Stimulated activated naive CD8-positive, alpha-beta T cell treated with anti-CD3 and anti-CD28 coated beads, Interleukin-15, amount 100 ng/mL, for 72 hours (primary cell): ENCODE results near the gene TMEM271.
A peak's percentile ranks its signal among the peaks of the same experiment; 100 is the strongest.
"Not testable (repeated sequence)": the region's sequence is repeated elsewhere in the genome, so short reads cannot be mapped to it uniquely, and the experiment has no call there.

ENCODE experiments used
- ATAC-seq: fragments of 150-1000 bp; cut with Tn5 transposase; 2 replicates; pipeline ENCODE4 v1.10.0; 2021; ENCODE audit warnings: mild to moderate bottlenecking, moderate library complexity
- DNase-seq, 2 donors: peaks; one replicate each; pipeline ENCODE4 v3.0.0; 2021 to 2022
- H3K27ac Mint-ChIP-seq, 2 donors: one replicate each; pipeline ENCODE4 v1.8.0; 2022; ENCODE audit warnings: mild to moderate bottlenecking in 2 of 2, mixed read lengths in 2 of 2, moderate library complexity in 2 of 2
- H3K27me3 Mint-ChIP-seq: one replicate; pipeline ENCODE4 v1.8.0; 2022; ENCODE audit warnings: mixed read lengths
- H3K4me1 Mint-ChIP-seq: one replicate; pipeline ENCODE4 v1.8.0; 2022; ENCODE audit warnings: mild to moderate bottlenecking, mixed read lengths
- H3K4me3 Mint-ChIP-seq, 2 donors: one replicate each; pipeline ENCODE4 v1.8.0; 2022; ENCODE audit warnings: mild to moderate bottlenecking in 2 of 2, mixed read lengths in 2 of 2, moderate library complexity in 1 of 2
- H3K9me3 Mint-ChIP-seq, 2 donors: one replicate each; pipeline ENCODE4 v1.8.0; 2022; ENCODE audit warnings: mixed read lengths in 2 of 2

TMEM271 gene

DNA sequence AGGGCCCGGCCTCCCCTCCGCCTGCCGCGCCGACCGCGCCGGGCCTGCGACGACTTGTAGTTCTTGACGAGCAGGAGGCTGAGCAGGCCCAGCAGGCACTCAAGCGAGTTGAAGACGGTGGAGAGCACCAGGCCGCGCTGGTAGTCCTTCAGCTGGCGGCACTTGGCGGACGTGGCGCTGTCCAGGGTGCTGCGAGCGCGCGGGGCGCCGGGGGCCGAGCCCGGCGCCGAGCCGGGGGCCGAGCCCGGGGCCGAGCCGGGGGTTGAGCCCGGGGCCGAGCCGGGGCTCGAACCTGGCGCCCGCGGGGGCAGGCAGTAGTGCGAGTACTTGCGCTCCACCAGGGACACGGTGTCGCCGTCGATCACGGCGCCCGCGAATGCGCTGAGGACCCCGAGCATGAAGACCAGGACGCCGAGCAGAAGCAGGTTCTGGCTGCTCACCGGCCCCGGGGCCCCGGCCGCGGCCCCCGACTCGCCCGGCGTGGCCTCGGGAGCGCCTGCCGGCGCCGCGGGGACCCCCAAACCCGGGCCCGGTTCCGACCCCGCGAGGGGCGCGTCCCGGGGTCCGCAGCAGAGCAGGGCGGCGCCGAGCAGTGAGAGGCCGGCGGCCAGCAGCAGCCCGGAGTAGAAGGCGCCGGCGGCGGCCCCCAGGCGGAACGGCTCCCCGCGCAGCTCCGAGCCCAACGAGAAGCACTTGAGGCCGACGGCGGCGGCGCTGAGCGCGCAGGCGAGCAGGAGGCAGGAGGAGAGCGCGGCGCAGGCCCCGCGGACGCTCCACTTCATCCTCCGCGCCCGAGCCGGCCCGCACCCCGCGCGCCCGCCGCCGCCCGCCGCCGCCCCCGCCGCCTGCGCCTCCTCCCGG is 584 bp downstream of the TMEM271 start:
- ATAC-seq = peak; percentile 24
- Mint-ChIP-seq H3K27me3 (peaks cover 84% of the 10 kb centered on the region), H3K9me3 (no peaks in the 10 kb centered on the region), H3K4me1 (peaks cover 24% of the 10 kb centered on the region), H3K4me3 (no peak overlapping the region), H3K27ac (no peak overlapping the region)
- DNase-seq = peak in 1 of 2 donors; percentile 17

DNA sequence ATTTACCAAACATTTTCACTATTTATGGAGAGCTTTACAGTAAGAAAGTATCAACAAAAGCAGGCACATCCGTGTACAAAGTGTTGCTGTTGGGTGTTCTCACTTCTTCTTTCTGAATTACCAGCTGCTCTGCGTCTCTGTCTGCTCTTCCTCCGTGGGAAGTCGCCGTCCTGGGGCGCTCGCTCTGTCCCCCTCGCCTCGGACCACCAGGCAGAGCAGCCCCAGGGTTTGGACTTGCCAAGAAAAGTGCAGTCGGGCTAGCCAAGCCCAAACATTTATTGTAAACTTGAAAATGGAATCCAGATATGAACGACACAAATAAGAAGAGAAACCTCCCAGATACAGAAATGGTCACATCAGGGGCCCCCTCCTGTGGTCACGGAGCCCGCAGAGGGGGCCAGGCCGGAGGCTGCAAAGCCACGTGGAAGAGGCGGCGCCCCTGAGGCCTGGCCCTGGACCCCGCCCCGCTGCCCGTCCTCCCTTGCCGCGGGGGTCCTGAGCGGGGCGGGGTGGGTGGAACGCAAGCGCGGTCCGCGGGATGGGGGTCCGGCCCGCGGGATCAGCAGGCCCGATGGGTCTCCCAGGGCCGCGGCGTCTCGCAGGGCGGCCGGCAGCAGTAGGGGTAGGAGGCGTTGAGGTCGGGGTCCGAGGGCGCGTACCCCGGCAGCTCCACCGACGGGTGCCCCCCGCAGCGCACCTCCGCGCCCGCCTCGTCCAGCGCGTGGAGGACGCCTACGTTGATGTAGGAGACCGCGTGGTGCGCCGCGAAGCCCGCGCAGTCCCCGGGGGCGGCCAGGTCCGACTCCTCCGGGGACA is 1.5 kb downstream of the TMEM271 start:
- Mint-ChIP-seq H3K9me3 (no peaks in the 10 kb centered on the region), H3K4me3 (peak overlapping the region; percentile 56), H3K4me1 (peaks cover 24% of the 10 kb centered on the region), H3K27me3 (peaks cover 75% of the 10 kb centered on the region), H3K27ac (no peak overlapping the region)
- no peak for DNase-seq
- no peak for ATAC-seq

- ATAC-seq (no peak), DNase-seq (no peak)
- no peak overlapping the region for H3K4me3 Mint-ChIP-seq
- H3K4me1 Mint-ChIP-seq = peaks cover 16% of the 10 kb centered on the region
- H3K27me3 Mint-ChIP-seq = peaks cover 71% of the 10 kb centered on the region
- H3K9me3 Mint-ChIP-seq = no peaks in the 10 kb centered on the region
- H3K27ac Mint-ChIP-seq = no peak overlapping the region
Measured at GRCh38 chr4:573122-573892, 2.8 kb downstream of the TMEM271 start.

DNA sequence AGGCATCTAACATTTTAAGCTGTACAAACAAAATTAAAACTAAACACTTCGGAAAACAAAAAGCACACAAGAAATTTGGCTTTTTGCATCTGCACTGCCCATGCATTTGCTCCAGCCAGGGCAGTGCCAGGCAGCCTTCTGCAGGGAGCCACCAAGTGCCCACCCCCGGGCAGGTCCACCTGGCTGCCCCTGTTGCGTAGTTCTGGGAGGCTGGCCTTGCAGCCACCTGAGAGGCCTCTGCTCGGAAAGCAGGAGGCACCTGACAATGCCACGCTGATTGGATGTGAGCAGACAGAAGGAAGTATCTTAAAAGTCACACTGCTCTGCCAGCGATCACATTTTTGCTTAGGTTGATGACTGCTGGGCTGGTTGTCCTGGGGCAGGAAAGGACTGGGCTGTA is 3.5 kb downstream of the TMEM271 start:
- ATAC-seq = no peak
- Mint-ChIP-seq H3K27ac (no peak overlapping the region), H3K9me3 (no peaks in the 10 kb centered on the region)

DNA sequence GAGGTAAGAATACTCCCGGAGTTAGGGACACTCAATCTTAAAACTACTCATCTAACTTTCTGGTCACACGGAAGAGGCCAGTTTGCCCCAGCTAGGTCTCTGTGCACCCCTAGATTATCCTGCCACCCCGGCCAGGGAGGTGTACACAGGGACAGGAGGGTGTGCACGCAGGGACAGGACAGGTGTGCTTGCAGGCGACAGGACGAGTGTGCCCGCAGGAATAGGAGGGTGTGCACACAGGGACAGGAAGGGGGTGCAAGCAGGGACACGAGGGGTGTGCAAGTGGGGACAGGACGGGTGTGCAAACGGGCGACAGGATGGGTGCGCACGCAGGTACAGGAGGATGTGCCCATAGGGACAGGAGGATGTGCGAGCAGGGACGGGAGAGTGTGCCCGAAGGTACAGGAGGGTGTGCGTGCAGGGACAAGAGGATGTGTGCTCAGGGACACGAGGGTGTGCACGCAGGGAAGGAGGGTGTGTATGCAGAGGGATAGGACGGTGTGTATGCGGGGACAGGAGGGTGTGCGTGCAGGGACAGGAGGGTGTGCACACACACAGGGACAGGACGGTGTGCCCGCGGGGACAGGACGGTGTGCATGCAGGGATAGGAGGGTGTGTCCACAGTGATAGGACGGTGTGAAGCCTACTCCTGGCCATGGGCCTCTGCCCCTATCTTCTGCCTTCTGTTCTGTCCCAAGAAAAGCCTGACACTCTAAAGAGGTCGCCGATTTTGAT is 4.1 kb downstream of the TMEM271 start:
- Mint-ChIP-seq H3K9me3 (no peaks in the 10 kb centered on the region), H3K4me3 (no peak overlapping the region), H3K27ac (no peak overlapping the region), H3K27me3 (peaks cover 66% of the 10 kb centered on the region), H3K4me1 (peaks cover 4% of the 10 kb centered on the region)
- ATAC-seq (peak; percentile 29), DNase-seq (no peak)

More for the DNA sequence above, 3.5 kb downstream of the TMEM271 start:
- Mint-ChIP-seq H3K4me3 (no peak overlapping the region), H3K4me1 (peaks cover 10% of the 10 kb centered on the region), H3K27me3 (peaks cover 71% of the 10 kb centered on the region)
- no peak for DNase-seq

- Mint-ChIP-seq H3K27ac (no peak overlapping the region), H3K9me3 (peaks cover 0 to 1% of the 10 kb centered on the region in 2 donors), H3K4me1 (no peaks in the 10 kb centered on the region), H3K4me3 (no peak overlapping the region), H3K27me3 (peaks cover 58% of the 10 kb centered on the region)
- ATAC-seq = no peak
- no peak for DNase-seq
Measured at GRCh38 chr4:570754-571153, 5.3 kb downstream of the TMEM271 start.

- no peak for ATAC-seq
- Mint-ChIP-seq H3K4me3 (no peak overlapping the region), H3K27ac (no peak overlapping the region), H3K27me3 (peaks cover 58% of the 10 kb centered on the region), H3K4me1 (no peaks in the 10 kb centered on the region), H3K9me3 (peaks cover 5 to 8% of the 10 kb centered on the region in 2 donors)
- no peak for DNase-seq
Measured at GRCh38 chr4:569958-570667, 6.0 kb downstream of the TMEM271 start.

- no peak for ATAC-seq
- Mint-ChIP-seq H3K9me3 (peaks cover 5 to 19% of the 10 kb centered on the region in 2 donors), H3K27me3 (peaks cover 50% of the 10 kb centered on the region)
Measured at GRCh38 chr4:568962-569361, 7.1 kb downstream of the TMEM271 start.

DNA sequence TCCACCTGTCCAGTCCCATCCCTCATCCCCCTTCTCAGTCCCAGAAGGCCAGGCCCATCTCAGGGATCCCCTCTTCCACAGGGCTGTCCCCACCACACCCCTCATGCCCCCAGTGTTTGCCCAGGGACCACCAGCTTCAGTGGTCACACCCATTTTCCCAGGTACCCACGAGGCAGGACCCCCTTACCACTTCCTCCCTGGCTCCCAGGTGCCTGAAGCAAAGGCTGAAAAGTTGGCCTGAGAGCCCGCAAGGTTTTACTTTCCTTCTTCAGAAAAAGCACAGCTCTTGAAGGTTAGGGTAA is 7.8 kb downstream of the TMEM271 start:
- no peak overlapping the region for H3K4me3 Mint-ChIP-seq
- H3K27me3 Mint-ChIP-seq = peaks cover 43% of the 10 kb centered on the region
- H3K9me3 Mint-ChIP-seq = peaks cover 11 to 26% of the 10 kb centered on the region in 2 donors
- DNase-seq (no peak), ATAC-seq (no peak)
- H3K4me1 Mint-ChIP-seq = no peaks in the 10 kb centered on the region
- no peak overlapping the region for H3K27ac Mint-ChIP-seq

More at GRCh38 chr4:568962-569361, 7.1 kb downstream of the TMEM271 start:
- Mint-ChIP-seq H3K4me1 (no peaks in the 10 kb centered on the region), H3K27ac (no peak overlapping the region), H3K4me3 (no peak overlapping the region)
- DNase-seq = no peak

- Mint-ChIP-seq H3K4me3 (no peak overlapping the region), H3K27me3 (peaks cover 37% of the 10 kb centered on the region), H3K4me1 (no peaks in the 10 kb centered on the region), H3K9me3 (peaks cover 16 to 32% of the 10 kb centered on the region in 2 donors), H3K27ac (no peak overlapping the region)
- DNase-seq (no peak), ATAC-seq (no peak)
Measured at GRCh38 chr4:567457-568350, 8.4 kb downstream of the TMEM271 start.

DNA sequence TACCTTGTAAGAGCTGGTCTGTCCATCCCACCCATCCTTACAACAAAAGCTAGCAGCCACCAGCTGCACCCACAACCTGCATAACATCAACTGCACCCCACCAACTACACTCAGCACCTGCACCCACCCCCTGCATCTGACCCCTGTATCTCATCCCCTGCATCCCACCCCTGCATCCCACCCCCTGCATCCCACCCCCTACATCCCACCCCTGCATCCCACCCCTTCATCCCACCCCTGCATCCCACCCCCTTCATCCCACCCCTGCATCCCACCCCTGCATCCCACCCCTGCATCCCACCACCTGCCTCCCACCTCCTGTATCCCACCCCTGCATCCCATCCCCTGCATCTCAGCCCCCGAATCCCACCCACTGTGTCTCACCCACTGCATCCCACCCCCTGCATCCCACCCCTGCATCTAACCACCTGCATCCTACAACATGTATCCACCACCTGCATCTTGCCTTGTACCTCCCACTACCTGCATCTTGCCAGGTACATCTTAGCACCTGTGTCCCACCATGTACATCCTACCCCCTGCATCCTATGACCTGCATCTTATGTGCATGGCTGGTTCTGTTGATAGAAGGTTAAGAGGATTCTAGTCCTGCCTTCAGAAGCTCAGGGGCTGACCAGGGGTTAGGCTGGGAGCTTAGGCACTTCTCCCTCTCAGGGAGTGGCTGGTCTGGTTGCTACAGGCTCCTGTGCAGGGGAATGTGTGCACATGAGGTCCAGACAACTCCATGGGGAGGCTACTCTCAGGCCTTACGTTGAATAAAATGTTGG is 9.4 kb downstream of the TMEM271 start:
- Mint-ChIP-seq H3K4me3 (no peak overlapping the region), H3K4me1 (no peaks in the 10 kb centered on the region), H3K9me3 (peaks cover 22 to 39% of the 10 kb centered on the region in 2 donors), H3K27me3 (peaks cover 27% of the 10 kb centered on the region), H3K27ac (no peak overlapping the region)
- DNase-seq (no peak), ATAC-seq (peak; percentile 63)

- Mint-ChIP-seq H3K27ac (no peak overlapping the region), H3K4me3 (no peak overlapping the region), H3K9me3 (peaks cover 22 to 39% of the 10 kb centered on the region in 2 donors), H3K27me3 (peaks cover 21% of the 10 kb centered on the region), H3K4me1 (no peaks in the 10 kb centered on the region)
- peak; percentile 40 for ATAC-seq
- DNase-seq = no peak
Measured at GRCh38 chr4:566035-566434, 10.1 kb downstream of the TMEM271 start.

- not testable (repeated sequence) for H3K4me1 Mint-ChIP-seq, H3K4me3 Mint-ChIP-seq, H3K27ac Mint-ChIP-seq, DNase-seq, ATAC-seq
- H3K27me3 Mint-ChIP-seq = peaks cover 17% of the 10 kb centered on the region
- H3K9me3 Mint-ChIP-seq = peaks cover 22 to 39% of the 10 kb centered on the region in 2 donors
Measured at GRCh38 chr4:565614-566013, 10.5 kb downstream of the TMEM271 start.
